ENCODE measurements around the gene DLAT.

- TF ChIP-seq CTCF (conservative IDR thresholded peaks at IDR 0.05; ENCODE audit: low read depth, low read length): no peak
- TF ChIP-seq EZH2 (IDR thresholded peaks at IDR 0.05; ENCODE audit: borderline replicate concordance, low read depth, low read length, poor library complexity, severe bottlenecking): no peak
These were observed 45.1 kb upstream of the DLAT start for GRCh38 chr11:111980062-111980461.
